WTC11 (cell line): ENCODE data around the gene KRT7. TPM values are rescaled to one million over a fixed set of nuclear protein-coding genes. Genes with fewer than 3 reads are reported as not detected.

Experiments used
- ATAC-seq: fragments of 200-7000 bp; cut with Tn5 transposase; 2 replicates; pipeline ENCODE4 v1.10.0; 2021; ENCODE audit warnings: mild to moderate bottlenecking, moderate library complexity
- CTCF ChIA-PET: fragments of 300-600 bp; sonication (Branson Sonifier 250); formaldehyde crosslinking; loops from one replicate; lab custom pipeline; 2021; ENCODE audit warnings: antibody characterized with exemption; lab: Charles Lee
- POLR2A ChIA-PET: fragments of 350-600 bp; sonication (Branson Sonifier 250); formaldehyde crosslinking; loops from one replicate; lab custom pipeline; 2021; ENCODE audit warnings: antibody characterized with exemption; lab: Charles Lee
- DNase-seq: peaks from one replicate; pipeline ENCODE4 v3.0.0; 2021; ENCODE audit warnings: low spot score
- H3K27ac Mint-ChIP-seq: 2 replicates; pipeline ENCODE4 v1.8.0; 2021; ENCODE audit warnings: mixed read lengths
- H3K27me3 Mint-ChIP-seq: 2 replicates; pipeline ENCODE4 v1.8.0; 2021; ENCODE audit warnings: low read depth, mild to moderate bottlenecking, moderate library complexity, mixed read lengths
- H3K36me3 Mint-ChIP-seq: 2 replicates; pipeline ENCODE4 v1.8.0; 2021; ENCODE audit warnings: mixed read lengths
- H3K4me1 Mint-ChIP-seq: 2 replicates; pipeline ENCODE4 v1.8.0; 2022; ENCODE audit warnings: mixed read lengths
- H3K4me3 Mint-ChIP-seq: 2 replicates; pipeline ENCODE4 v1.8.0; 2021; ENCODE audit warnings: mild to moderate bottlenecking, moderate library complexity, mixed read lengths
- H3K9me3 Mint-ChIP-seq: 2 replicates; pipeline ENCODE4 v1.8.0; 2021; ENCODE audit warnings: mixed read lengths
- AR ChIP-seq: fragments of 250-450 bp; sonication (Bioruptor Pico); IDR thresholded peaks from 2 replicates; pipeline ENCODE4 v1.9.0; 2021; ENCODE audit warnings: mild to moderate bottlenecking
- ELF4 ChIP-seq: sonication (generic); formaldehyde crosslinking; IDR thresholded peaks from 2 replicates; pipeline ENCODE4 v1.8.1; 2022; ENCODE audit warnings: low read depth, mild to moderate bottlenecking, moderate library complexity, missing genetic modification reagents
- GRHL2 ChIP-seq: fragments of 250-450 bp; sonication (Bioruptor Pico); IDR thresholded peaks from 2 replicates; pipeline ENCODE4 v1.8.0; 2022; ENCODE audit warnings: mild to moderate bottlenecking, moderate library complexity; ENCODE audit not compliant: insufficient replicate concordance, severe bottlenecking
- KAT7 ChIP-seq: sonication (generic); formaldehyde crosslinking; IDR thresholded peaks from 2 replicates; pipeline ENCODE4 v1.8.1; 2023; ENCODE audit warnings: missing genetic modification reagents, mild to moderate bottlenecking, borderline replicate concordance
- MAX ChIP-seq: sonication (generic); formaldehyde crosslinking; IDR thresholded peaks from 2 replicates; pipeline ENCODE4 v1.8.0; 2022; ENCODE audit warnings: mild to moderate bottlenecking, missing genetic modification reagents
- MYBL2 ChIP-seq: sonication (generic); formaldehyde crosslinking; IDR thresholded peaks from 2 replicates; pipeline ENCODE4 v1.8.1; 2023; ENCODE audit warnings: mild to moderate bottlenecking, moderate library complexity, missing genetic modification reagents
- TP53 ChIP-seq: sonication (generic); formaldehyde crosslinking; IDR thresholded peaks from 2 replicates; pipeline ENCODE4 v1.8.1; 2023; ENCODE audit warnings: mild to moderate bottlenecking, missing genetic modification reagents
- ZBTB21 ChIP-seq: sonication (generic); formaldehyde crosslinking; IDR thresholded peaks from 2 replicates; pipeline ENCODE4 v1.8.1; 2023; ENCODE audit warnings: mild to moderate bottlenecking, missing genetic modification reagents, borderline replicate concordance
- ZNF317 ChIP-seq: sonication (generic); formaldehyde crosslinking; IDR thresholded peaks from 2 replicates; pipeline ENCODE4 v1.8.1; 2023; ENCODE audit warnings: low read depth, mild to moderate bottlenecking, moderate library complexity, missing genetic modification reagents, borderline replicate concordance
- ZNF396 ChIP-seq: fragments of 250-450 bp; sonication (Bioruptor Pico); IDR thresholded peaks from 2 replicates; pipeline ENCODE4 v1.8.0; 2021; ENCODE audit warnings: mild to moderate bottlenecking, moderate library complexity, borderline replicate concordance
- ZNF671 ChIP-seq: fragments of 250-450 bp; sonication (Bioruptor Pico); IDR thresholded peaks from 2 replicates; pipeline ENCODE4 v1.8.0; 2021; ENCODE audit warnings: mild to moderate bottlenecking
- total RNA-seq: library from RNA; stranded (reverse); gene quantifications from 3 replicates; pipeline ENCODE4 v1.2.3, GENCODE V29; 2021
- TF ChIP-seq, protein P1 (sequence below): sonication (generic); formaldehyde crosslinking; IDR thresholded peaks from 2 replicates; pipeline ENCODE4 v1.8.0; 2022; ENCODE audit warnings: mild to moderate bottlenecking, missing genetic modification reagents
- TF ChIP-seq, protein P2 (sequence below): sonication (generic); formaldehyde crosslinking; IDR thresholded peaks from 2 replicates; pipeline ENCODE4 v1.8.1; 2022; ENCODE audit warnings: missing genetic modification reagents, borderline replicate concordance
- TF ChIP-seq, protein P3 (sequence below): sonication (generic); formaldehyde crosslinking; IDR thresholded peaks from 2 replicates; pipeline ENCODE4 v1.8.1; 2023; ENCODE audit warnings: mild to moderate bottlenecking, missing genetic modification reagents
- TF ChIP-seq, protein P4 (sequence below): fragments of 250-450 bp; sonication (Bioruptor Pico); IDR thresholded peaks from 2 replicates; pipeline ENCODE4 v1.8.0; 2021; ENCODE audit warnings: mild to moderate bottlenecking
- TF ChIP-seq, protein P5 (sequence below): fragments of 250-450 bp; sonication (Bioruptor Pico); IDR thresholded peaks from 2 replicates; pipeline ENCODE4 v1.9.0; 2021; ENCODE audit warnings: mild to moderate bottlenecking
- TF ChIP-seq, protein P6 (sequence below): fragments of 250-450 bp; sonication (Bioruptor Pico); IDR thresholded peaks from 2 replicates; pipeline ENCODE4 v1.9.0; 2021; ENCODE audit warnings: moderate library complexity, mild to moderate bottlenecking, inconsistent platforms, borderline replicate concordance
- TF ChIP-seq, protein P7 (sequence below): sonication (generic); formaldehyde crosslinking; IDR thresholded peaks from 2 replicates; pipeline ENCODE4 v1.8.0; 2022; ENCODE audit warnings: mild to moderate bottlenecking, missing genetic modification reagents

KRT7 gene
- total RNA-seq, 1 experiment from 2014 or later: 10.6 TPM

GRCh38 chr12:52189376-52190174, 43.5 kb upstream of the KRT7 start:
- Mint-ChIP-seq H3K4me1 (peaks cover 17% of the 10 kb centered on the region), H3K27me3 (no peaks in the 10 kb centered on the region), H3K4me3 (no peak overlapping the region), H3K27ac (no peak overlapping the region), H3K36me3 (no peaks in the 10 kb centered on the region), H3K9me3 (no peaks in the 10 kb centered on the region)
- CTCF ChIA-PET: interaction anchor here (0.5 to 4.0 kb wide), 4 partner anchors 21 to 679 kb away, joined by 3 to 20 read pairs (median 4); no protein-coding TSS in a partner anchor
- ATAC-seq: no peak
- TF ChIP-seq, protein P1, sequence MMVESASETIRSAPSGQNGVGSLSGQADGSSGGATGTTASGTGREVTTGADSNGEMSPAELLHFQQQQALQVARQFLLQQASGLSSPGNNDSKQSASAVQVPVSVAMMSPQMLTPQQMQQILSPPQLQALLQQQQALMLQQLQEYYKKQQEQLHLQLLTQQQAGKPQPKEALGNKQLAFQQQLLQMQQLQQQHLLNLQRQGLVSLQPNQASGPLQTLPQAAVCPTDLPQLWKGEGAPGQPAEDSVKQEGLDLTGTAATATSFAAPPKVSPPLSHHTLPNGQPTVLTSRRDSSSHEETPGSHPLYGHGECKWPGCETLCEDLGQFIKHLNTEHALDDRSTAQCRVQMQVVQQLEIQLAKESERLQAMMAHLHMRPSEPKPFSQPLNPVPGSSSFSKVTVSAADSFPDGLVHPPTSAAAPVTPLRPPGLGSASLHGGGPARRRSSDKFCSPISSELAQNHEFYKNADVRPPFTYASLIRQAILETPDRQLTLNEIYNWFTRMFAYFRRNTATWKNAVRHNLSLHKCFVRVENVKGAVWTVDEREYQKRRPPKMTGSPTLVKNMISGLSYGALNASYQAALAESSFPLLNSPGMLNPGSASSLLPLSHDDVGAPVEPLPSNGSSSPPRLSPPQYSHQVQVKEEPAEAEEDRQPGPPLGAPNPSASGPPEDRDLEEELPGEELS: no peak
- TF ChIP-seq, protein P2, sequence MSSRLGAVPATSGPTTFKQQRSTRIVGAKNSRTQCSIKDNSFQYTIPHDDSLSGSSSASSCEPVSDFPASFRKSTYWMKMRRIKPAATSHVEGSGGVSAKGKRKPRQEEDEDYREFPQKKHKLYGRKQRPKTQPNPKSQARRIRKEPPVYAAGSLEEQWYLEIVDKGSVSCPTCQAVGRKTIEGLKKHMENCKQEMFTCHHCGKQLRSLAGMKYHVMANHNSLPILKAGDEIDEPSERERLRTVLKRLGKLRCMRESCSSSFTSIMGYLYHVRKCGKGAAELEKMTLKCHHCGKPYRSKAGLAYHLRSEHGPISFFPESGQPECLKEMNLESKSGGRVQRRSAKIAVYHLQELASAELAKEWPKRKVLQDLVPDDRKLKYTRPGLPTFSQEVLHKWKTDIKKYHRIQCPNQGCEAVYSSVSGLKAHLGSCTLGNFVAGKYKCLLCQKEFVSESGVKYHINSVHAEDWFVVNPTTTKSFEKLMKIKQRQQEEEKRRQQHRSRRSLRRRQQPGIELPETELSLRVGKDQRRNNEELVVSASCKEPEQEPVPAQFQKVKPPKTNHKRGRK (CRISPR knock-in tag): no peak
- no peak for TF ChIP-seq TP53 (CRISPR knock-in tag)
- DNase-seq: no peak
- POLR2A ChIA-PET: no interaction called here

DNA sequence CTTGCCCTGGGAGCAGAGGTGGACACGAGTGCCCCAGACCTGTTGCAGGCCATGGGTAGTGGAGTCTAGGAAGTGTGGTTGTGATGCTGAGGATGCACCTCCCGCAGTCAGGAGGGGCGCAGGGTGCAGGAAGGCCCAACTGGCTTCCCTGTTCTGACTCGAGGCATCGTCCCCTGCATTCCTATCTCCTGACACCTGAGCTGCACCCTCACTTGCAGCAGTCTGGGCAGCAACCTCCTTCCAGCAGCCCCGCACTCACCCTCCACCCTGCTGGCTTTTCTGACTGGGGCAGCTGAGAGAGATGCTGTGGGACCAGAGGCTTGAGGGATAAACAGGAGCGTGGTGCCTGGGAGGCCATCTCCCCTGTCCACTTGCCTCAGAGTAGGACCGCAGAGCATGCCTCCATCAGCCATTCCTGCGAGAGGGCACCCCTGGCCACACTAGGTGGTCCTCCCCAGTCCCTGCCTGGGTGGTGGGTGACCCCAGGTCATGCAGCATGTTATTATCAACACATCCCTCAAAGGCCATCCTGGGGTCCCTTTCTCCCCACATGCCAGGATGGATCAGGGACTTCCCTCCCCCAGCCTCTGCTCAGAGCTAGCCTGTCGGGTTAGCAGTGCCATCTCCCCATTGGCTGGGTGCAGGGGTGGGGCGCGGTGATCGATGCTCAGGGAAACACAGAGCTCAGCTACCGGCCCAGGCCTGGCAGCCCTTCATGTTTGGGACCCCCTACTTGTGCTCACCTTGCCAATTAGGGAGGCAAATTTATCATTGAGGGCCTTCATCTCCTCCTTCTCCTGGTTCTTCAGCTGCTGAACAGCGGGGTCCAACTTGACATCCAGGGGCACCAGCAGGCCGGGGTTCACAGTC, 41.9 kb upstream of the KRT7 start:
- Mint-ChIP-seq H3K9me3 (no peaks in the 10 kb centered on the region), H3K4me3 (no peak overlapping the region), H3K4me1 (peaks cover 13% of the 10 kb centered on the region), H3K36me3 (no peaks in the 10 kb centered on the region), H3K27ac (no peak overlapping the region), H3K27me3 (no peaks in the 10 kb centered on the region)
- ATAC-seq (no peak), DNase-seq (no peak)
- CTCF ChIA-PET: interaction anchor here (0.7 to 4.0 kb wide), 9 partner anchors 10 to 687 kb away, joined by 3 to 20 read pairs (median 4); no protein-coding TSS in a partner anchor
- POLR2A ChIA-PET: interaction anchor here (0.6 kb wide), 1 partner anchor 95 kb away, joined by 5 read pairs; no protein-coding TSS in a partner anchor
- TF ChIP-seq ZNF671 (CRISPR knock-in tag) (no peak), ZNF317 (CRISPR knock-in tag) (no peak), AR (CRISPR knock-in tag) (no peak), ZNF396 (CRISPR knock-in tag) (no peak), ZBTB21 (CRISPR knock-in tag) (no peak), MAX (CRISPR knock-in tag) (no peak), KAT7 (CRISPR knock-in tag) (no peak), MYBL2 (CRISPR knock-in tag) (no peak), ELF4 (no peak), GRHL2 (CRISPR knock-in tag) (no peak)
- TF ChIP-seq, protein P3, sequence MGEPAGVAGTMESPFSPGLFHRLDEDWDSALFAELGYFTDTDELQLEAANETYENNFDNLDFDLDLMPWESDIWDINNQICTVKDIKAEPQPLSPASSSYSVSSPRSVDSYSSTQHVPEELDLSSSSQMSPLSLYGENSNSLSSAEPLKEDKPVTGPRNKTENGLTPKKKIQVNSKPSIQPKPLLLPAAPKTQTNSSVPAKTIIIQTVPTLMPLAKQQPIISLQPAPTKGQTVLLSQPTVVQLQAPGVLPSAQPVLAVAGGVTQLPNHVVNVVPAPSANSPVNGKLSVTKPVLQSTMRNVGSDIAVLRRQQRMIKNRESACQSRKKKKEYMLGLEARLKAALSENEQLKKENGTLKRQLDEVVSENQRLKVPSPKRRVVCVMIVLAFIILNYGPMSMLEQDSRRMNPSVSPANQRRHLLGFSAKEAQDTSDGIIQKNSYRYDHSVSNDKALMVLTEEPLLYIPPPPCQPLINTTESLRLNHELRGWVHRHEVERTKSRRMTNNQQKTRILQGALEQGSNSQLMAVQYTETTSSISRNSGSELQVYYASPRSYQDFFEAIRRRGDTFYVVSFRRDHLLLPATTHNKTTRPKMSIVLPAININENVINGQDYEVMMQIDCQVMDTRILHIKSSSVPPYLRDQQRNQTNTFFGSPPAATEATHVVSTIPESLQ (CRISPR knock-in tag): no peak
- TF ChIP-seq, protein P4, sequence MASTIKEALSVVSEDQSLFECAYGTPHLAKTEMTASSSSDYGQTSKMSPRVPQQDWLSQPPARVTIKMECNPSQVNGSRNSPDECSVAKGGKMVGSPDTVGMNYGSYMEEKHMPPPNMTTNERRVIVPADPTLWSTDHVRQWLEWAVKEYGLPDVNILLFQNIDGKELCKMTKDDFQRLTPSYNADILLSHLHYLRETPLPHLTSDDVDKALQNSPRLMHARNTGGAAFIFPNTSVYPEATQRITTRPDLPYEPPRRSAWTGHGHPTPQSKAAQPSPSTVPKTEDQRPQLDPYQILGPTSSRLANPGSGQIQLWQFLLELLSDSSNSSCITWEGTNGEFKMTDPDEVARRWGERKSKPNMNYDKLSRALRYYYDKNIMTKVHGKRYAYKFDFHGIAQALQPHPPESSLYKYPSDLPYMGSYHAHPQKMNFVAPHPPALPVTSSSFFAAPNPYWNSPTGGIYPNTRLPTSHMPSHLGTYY: no peak
- TF ChIP-seq, protein P5, sequence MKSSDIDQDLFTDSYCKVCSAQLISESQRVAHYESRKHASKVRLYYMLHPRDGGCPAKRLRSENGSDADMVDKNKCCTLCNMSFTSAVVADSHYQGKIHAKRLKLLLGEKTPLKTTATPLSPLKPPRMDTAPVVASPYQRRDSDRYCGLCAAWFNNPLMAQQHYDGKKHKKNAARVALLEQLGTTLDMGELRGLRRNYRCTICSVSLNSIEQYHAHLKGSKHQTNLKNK (CRISPR knock-in tag): no peak
- TF ChIP-seq, protein P6, sequence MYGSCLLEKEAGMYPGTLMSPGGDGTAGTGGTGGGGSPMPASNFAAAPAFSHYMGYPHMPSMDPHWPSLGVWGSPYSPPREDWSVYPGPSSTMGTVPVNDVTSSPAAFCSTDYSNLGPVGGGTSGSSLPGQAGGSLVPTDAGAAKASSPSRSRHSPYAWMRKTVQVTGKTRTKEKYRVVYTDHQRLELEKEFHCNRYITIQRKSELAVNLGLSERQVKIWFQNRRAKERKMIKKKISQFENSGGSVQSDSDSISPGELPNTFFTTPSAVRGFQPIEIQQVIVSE (CRISPR knock-in tag): no peak
- TF ChIP-seq, protein P7, sequence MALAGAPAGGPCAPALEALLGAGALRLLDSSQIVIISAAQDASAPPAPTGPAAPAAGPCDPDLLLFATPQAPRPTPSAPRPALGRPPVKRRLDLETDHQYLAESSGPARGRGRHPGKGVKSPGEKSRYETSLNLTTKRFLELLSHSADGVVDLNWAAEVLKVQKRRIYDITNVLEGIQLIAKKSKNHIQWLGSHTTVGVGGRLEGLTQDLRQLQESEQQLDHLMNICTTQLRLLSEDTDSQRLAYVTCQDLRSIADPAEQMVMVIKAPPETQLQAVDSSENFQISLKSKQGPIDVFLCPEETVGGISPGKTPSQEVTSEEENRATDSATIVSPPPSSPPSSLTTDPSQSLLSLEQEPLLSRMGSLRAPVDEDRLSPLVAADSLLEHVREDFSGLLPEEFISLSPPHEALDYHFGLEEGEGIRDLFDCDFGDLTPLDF (CRISPR knock-in tag): no peak
